Measurements from ENCODE around the gene SCN5A.

GRCh38 chr3:38581774-38582173, 67.7 kb downstream of the SCN5A start:
- TF ChIP-seq CTCF (IDR thresholded peaks at IDR 0.05) (no peak), POLR2AphosphoS5 (IDR thresholded peaks at IDR 0.05) (no peak)
